ENCODE results near the gene CACNG3.

GRCh38 chr16:24289166-24289700 is 33.1 kb downstream of the CACNG3 start:
- TF ChIP-seq CTCF (conservative IDR thresholded peaks at IDR 0.05) (no peak), ZFX (IDR thresholded peaks at IDR 0.05) (no peak)

Data from C4-2B (cell line).